GM18868 (cell line): Measurements from ENCODE around the gene TRAF1.
A peak's percentile ranks its signal among the peaks of the same experiment; 100 is the strongest.

Experiments
- ATAC-seq: cut with Tn5 transposase; IDR thresholded peaks from one replicate; pipeline ENCODE4 v1.9.1; 2021; ENCODE audit warnings: mild to moderate bottlenecking, moderate library complexity; ENCODE audit not compliant: unreplicated experiment

TRAF1 gene

GRCh38 chr9:120910643-120911042 lies 16.0 kb downstream of the TRAF1 start:
- ATAC-seq = no peak

- ATAC-seq = no peak
Measured at GRCh38 chr9:120909904-120910303, 16.7 kb downstream of the TRAF1 start.

GRCh38 chr9:120905315-120906164 lies 21.1 kb downstream of the TRAF1 start:
- ATAC-seq = peak; percentile 29

GRCh38 chr9:120904978-120905301 lies 21.7 kb downstream of the TRAF1 start:
- ATAC-seq = no peak

GRCh38 chr9:120904061-120904977 lies 22.3 kb downstream of the TRAF1 start:
- no peak for ATAC-seq

GRCh38 chr9:120902569-120903535 lies 23.7 kb downstream of the TRAF1 start:
- no peak for ATAC-seq

- no peak for ATAC-seq
Measured at GRCh38 chr9:120901755-120902568, 24.6 kb downstream of the TRAF1 start.

- ATAC-seq = no peak
Measured at GRCh38 chr9:120900824-120901223, 25.8 kb downstream of the TRAF1 start.

GRCh38 chr9:120899490-120900068 lies 27.0 kb downstream of the TRAF1 start:
- no peak for ATAC-seq

- ATAC-seq = no peak
Measured at GRCh38 chr9:120898396-120898795, 28.2 kb downstream of the TRAF1 start.

GRCh38 chr9:120895951-120896350 lies 30.6 kb downstream of the TRAF1 start:
- no peak for ATAC-seq

GRCh38 chr9:120894321-120895148 lies 32.1 kb downstream of the TRAF1 start:
- no peak for ATAC-seq

- no peak for ATAC-seq
Measured at GRCh38 chr9:120893611-120894307, 32.8 kb downstream of the TRAF1 start.

GRCh38 chr9:120892748-120893610 lies 33.6 kb downstream of the TRAF1 start:
- ATAC-seq = peak; percentile 61

GRCh38 chr9:120891884-120892747 lies 34.5 kb downstream of the TRAF1 start:
- ATAC-seq = peak; percentile 21

GRCh38 chr9:120891245-120891883 lies 35.2 kb downstream of the TRAF1 start:
- ATAC-seq = no peak
